Activated CD8-positive, alpha-beta memory T cell treated with anti-CD3 and anti-CD28 coated beads, Interleukin-2, amount 50 U/mL, for 4 hours (primary cell): ENCODE results near the gene QRICH2.
A peak's percentile ranks its signal among the peaks of the same experiment; 100 is the strongest.
"Not testable (repeated sequence)": the region's sequence is repeated elsewhere in the genome, so short reads cannot be mapped to it uniquely, and the experiment has no call there.

ENCODE experiments used
- DNase-seq: peaks from one replicate; pipeline ENCODE4 v3.0.0-alpha.2; 2020

QRICH2 gene

DNA sequence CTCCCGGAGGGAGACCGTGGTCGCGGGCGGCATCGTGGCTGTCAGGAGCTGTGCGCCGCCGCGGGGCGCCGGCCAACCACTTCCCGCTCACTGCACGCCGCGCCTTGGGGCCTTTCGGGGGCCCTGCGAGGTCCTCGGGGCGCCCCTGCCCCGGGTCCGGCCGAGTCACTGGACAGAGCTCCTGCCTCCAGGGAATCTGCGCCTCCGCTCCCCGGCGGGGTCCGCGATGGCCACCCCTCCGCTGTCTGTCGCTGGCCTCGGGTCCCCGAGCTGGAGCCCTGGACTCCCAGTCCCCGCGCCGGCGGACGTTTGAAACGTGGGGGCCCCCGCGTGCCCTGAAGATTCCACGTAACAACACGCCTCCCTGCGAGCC, at the start of gene QRICH2:
TSS of gene QRICH2 (minus strand) at position 311 of the 373 bp plus-strand sequence. CDS start at position 33, 278 bp downstream.
- no peak for DNase-seq

- DNase-seq, result no peak
Observed at GRCh38 chr17:76357597-76358158, 49.6 kb upstream of the QRICH2 start.

DNA sequence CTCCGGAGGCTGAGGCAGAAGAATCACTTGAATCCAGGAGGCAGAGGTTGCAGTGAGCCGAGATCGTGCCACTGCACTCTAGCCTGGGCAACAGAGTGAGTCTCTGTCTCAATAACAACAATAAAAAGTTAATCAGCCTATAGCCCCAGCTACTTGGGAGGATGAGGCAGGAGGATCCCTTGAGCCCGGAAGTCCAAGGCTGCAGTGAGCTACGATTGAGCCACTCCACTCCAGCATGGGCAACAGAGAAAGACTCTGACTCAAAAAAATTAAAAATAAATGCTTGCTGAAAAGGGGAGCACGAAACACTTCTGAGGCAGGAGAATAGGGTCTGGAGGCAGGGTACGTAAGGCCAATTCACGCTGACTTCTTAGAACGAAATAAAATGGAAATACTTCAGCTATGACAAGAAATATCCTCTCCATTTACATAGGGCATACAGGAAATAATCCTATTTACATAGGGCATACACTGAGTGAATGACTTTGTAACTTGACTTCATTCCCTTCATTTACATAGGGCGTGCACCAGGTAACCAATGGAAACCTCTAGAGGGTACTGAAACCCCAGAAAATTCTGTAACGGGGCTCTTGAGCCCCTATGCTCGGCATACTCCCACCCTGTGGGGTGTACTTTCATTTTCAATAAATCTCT, 48.9 kb upstream of the QRICH2 start:
- DNase-seq, result no peak

- no peak for DNase-seq
Observed at GRCh38 chr17:76354747-76355310, 46.8 kb upstream of the QRICH2 start.

DNA sequence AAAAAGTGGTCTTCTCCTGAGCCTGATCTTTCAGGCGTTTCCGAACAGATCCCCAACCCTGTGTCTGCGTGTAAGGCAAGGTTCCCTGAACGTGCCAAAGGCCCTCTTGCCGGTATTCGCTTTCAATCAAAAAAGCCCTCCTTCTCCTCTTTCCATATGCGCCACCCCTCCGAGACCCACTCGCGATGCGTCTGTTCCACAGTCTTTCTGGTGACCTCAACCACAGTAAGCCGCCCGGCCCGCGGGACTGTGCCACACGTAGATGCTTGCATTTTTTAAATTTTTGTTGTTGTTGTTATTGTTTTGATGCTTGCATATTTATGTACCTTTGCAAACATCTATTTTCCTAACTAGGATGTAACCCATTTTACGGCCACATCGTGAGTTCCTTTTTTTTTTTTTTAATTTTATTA, 46.2 kb upstream of the QRICH2 start:
- no peak for DNase-seq

DNA sequence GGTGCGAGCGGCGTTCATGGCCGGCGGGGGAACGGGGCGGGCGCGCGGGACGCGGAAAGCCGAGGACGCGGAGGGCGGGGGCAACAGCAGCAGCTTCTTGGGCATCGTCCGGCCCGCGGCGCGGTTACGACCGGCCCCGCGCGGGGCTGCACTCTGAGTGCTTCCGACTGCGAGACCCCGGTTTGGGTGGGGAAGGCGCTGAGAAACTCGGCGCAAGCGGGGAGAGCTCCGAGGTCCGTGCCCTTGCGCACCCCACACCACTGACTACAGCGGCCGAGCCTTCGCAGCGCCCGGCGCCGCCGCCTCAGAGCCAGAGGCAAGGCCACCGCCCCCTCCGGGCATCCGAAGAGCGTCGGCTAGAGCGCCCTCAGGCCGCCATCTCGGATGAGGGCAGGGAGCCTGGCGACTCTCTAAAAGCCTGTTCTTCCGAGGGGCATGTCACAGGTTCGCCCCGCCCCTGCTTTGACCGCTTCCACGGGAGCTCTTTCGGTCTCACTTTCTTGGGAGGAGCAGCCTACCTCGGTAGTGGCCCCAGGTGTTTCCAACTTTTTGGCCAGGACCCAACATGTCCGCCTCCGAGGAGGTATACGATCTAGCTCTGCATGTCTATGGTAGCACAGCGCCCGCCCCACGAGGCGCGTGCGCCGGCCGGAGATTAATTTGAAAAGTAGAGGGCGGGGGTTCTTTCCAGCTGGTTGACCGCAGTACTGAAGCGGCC, 45.7 kb upstream of the QRICH2 start, which contains the start of gene PRPSAP1:
TSS of gene PRPSAP1 (minus strand) at position 318 of the 718 bp plus-strand sequence. CDS start at position 105, 213 bp downstream.
- DNase-seq, result peak; percentile 75

DNA sequence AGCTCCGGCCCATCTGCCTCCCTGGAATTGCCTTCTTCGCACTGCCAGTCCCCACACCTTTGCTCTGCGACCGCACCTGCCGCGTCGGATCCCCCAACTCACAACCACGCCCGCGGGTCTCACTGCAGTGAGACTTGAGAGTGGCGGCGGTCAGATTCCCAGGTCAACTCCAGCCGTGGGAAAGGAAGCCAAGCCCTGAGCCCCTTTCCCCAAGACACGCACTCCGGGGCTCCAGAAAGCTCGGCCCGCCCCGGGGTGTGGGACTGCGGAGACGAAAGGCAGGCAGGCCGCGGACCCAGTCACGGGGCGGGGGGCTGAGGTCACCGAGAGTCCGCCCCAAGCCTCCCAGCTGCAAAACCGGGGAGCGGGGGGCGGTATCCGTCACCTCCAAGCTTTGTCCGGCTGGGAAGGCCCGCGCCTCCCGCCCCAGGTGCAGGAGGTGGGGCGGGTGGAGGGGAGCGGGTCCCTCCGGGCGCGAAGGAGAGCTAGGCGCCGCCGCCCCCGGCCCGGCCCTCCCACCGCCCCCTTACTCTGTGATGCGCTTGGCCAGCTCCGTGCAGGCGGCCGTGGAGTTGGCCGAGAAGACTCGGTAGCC, 45.0 kb upstream of the QRICH2 start:
- peak; percentile 18 for DNase-seq

DNA sequence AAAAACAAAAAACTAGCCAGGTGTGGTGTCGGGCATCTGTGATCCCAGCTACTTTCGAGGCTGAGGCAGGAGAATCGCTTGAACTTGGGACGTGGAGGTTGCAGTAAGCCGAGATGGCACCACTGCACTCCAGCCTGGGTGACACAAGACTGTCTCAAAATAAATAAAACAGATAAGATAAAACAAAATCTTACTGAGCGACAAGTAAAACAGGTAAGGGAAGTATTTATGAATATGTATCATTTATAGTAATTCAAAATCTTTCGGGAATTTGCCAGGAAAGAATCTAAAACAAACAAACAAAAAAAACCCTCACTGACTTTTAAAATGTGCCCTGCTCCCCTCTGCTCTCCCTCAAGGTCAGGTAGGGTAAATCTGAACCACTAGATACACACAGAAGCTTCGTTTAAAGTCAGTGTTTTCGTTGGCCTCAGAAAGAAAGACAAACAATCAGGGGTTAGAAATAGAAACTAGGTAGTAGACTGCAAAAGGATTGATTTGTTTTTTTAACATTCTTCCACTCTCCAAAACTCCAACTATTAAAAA, 43.5 kb upstream of the QRICH2 start:
- DNase-seq, result no peak

DNA sequence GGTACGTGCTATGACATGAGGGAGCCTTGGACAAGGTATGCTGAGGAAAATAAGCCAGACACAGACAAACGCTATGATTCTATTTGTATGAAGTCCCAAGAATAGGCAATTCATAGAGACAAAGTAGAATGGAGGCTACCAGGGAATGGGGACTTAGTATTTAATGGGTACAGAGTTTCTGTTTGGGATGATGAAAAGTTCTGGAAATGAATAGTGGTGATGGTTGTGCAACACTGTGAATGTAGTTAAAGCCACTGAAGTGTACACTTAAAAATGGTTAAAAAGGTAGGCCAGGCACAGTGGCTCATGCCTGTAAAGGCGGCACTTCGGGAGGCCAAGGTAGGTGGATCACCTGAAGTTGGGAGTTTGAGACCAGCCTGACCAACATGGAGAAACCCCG, 42.4 kb upstream of the QRICH2 start:
- DNase-seq, result no peak

- not testable (repeated sequence) for DNase-seq
Observed at GRCh38 chr17:76346936-76347335, 38.9 kb upstream of the QRICH2 start.

GRCh38 chr17:76345377-76345974, 37.4 kb upstream of the QRICH2 start:
- no peak for DNase-seq

GRCh38 chr17:76343106-76343505, 35.0 kb upstream of the QRICH2 start:
- no peak for DNase-seq

DNA sequence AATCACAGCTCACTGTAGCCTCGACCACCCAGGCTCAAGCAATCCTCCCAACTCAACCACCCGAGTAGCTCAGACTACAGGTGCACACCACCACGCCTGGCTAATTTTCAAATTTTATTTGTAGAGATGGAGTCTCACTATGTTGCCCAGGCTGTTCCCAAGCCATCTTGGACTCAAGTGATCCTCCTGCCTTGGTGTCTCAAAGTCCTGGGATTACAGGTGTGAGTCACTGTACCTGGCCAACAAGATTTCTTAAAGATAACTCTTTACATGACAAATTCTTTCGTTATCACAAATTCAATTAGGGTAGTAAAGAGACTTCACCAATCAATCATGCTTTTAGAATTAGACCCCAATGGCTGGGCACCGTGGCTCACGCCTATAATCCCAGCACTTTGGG, 33.2 kb upstream of the QRICH2 start:
- DNase-seq, result no peak

DNA sequence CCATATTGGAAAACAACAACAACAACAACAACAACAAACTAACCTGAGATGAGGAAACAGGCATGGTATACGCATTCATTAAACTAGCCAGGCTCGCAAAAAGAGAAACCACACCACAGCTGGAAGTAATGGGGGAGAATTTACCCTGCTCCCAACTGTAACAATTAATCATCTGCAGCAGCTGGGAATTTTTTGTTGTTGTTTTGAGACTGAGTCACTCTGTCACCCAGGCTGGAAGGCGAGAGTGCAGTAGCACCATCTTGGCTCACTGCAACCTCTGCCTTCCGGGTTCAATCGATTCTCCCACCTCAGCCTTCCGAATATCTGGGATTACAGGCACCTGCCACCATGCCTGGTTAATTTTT, 29.3 kb upstream of the QRICH2 start:
- no peak for DNase-seq

GRCh38 chr17:76336756-76337412, 28.8 kb upstream of the QRICH2 start:
- no peak for DNase-seq

DNA sequence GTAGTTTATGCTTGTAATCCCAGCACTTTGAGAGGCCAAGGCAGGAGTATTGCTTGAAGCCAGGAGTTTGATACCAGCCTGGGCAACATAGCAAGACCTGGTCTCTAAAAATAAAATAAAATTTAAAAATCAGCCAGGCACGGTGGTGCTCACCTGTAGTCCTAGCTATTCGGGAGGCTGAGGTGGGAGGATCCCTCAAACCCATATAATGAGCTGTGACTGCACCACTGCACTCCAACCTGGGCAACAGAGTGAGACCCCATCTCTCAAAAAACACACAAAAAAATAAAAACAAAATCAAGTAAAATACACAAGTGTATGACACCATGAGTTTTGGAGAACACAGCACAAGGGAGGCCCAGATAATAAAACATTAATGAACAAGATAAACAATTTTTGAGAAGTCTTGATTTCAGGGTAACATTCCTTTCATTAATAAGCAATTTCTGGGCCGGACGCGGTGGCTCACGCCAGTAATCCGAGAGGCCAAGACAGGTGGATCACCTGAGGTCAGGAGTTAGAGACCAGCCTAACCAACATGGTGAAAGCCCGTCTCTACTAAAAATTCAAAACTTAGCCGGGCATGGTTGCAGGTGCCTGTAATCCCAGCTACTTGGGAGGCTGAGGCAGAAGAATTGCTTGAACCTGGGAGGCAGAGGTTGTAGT, 27.8 kb upstream of the QRICH2 start:
- DNase-seq, result no peak

GRCh38 chr17:76333673-76334505, 25.8 kb upstream of the QRICH2 start:
- DNase-seq, result no peak

GRCh38 chr17:76331083-76331482, 23.0 kb upstream of the QRICH2 start:
- no peak for DNase-seq

- DNase-seq, result no peak
Observed at GRCh38 chr17:76329664-76330063, 21.6 kb upstream of the QRICH2 start.

DNA sequence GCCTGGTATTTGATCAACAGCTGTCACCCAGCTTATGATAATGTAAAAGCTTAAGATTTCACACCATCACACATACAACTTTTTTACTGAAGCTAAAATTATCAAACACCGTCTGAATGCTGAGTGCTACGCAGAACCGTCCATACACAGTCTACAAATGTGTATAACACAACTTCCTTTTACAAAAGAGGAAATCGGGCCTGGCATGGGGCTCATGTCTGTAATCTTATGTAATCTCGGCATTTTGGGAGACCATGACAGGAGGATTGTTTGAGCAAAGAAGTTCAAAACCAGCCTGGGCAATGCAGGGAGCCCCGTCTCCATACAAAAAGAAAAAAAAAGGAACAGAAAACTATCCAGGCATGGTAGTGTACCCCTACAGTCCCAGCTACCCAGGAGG, 19.6 kb upstream of the QRICH2 start:
- DNase-seq, result no peak

DNA sequence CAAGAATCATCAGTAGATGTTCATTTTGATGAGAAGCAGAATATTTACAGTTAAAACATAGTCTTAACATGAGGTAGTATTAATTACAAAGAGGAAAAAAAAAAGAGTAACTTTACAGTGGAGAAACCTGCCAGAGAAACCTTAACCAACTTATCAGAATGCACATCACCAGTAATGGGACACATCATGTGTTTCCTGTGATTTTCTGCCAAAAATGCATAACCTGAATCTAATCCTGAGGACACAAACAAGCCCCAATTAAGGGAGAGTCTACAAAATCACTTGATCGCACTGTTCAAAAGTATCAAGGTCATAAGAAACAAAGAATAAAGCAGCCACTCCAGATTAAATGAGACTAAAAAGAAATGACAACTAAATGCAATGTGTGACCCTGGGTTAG, 18.2 kb upstream of the QRICH2 start:
- DNase-seq, result no peak
